ENCODE data around the gene GPRIN1.

DNA sequence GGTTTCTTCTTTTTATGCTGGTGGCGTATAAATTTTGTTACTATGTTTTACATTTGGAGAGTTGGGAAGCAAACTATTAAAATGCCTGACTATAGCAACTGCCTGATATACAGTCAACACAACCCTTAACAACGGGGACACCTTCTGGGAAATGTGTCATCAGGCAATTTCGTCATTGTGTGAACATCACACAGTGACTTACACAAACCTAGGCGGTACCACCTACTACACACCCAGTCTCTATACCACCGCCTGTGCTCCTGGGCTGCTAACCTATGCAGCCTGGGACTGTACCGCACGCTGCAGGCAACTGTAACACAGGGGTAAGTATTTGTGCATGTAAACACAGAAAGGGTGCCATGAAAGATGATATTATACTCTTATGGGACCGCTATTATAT lies 62.2 kb downstream of the GPRIN1 start:
- TF ChIP-seq, protein P1, sequence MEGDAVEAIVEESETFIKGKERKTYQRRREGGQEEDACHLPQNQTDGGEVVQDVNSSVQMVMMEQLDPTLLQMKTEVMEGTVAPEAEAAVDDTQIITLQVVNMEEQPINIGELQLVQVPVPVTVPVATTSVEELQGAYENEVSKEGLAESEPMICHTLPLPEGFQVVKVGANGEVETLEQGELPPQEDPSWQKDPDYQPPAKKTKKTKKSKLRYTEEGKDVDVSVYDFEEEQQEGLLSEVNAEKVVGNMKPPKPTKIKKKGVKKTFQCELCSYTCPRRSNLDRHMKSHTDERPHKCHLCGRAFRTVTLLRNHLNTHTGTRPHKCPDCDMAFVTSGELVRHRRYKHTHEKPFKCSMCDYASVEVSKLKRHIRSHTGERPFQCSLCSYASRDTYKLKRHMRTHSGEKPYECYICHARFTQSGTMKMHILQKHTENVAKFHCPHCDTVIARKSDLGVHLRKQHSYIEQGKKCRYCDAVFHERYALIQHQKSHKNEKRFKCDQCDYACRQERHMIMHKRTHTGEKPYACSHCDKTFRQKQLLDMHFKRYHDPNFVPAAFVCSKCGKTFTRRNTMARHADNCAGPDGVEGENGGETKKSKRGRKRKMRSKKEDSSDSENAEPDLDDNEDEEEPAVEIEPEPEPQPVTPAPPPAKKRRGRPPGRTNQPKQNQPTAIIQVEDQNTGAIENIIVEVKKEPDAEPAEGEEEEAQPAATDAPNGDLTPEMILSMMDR (IDR thresholded peaks at IDR 0.05), result no peak
- no peak for TF ChIP-seq POLR2AphosphoS5 (IDR thresholded peaks at IDR 0.05)
- no peak for TF ChIP-seq POLR2A (IDR thresholded peaks at IDR 0.05)

Measured in breast epithelium (tissue), 3 donors.